Mesothelial cell of epicardium (in vitro differentiated cells): ENCODE results near the gene CDH3. TPM values are rescaled to one million over a fixed set of nuclear protein-coding genes. Genes with fewer than 3 reads are reported as not detected.
"Not testable (repeated sequence)": the region's sequence is repeated elsewhere in the genome, so short reads cannot be mapped to it uniquely, and the experiment has no call there.

Source experiments
- DNase-seq, 2 experiments: peaks; one replicate each; pipeline ENCODE4 v3.0.0; 2021; ENCODE audit warnings: low spot score in 2 of 2; ENCODE audit not compliant: unreplicated experiment in 2 of 2
- H3K27ac Mint-ChIP-seq: 2 replicates; pipeline ENCODE4 v1.8.0; 2021; ENCODE audit warnings: mixed read lengths
- H3K27me3 Mint-ChIP-seq: 2 replicates; pipeline ENCODE4 v1.8.0; 2021; ENCODE audit warnings: low read depth, mixed read lengths
- H3K36me3 Mint-ChIP-seq: 2 replicates; pipeline ENCODE4 v1.8.0; 2021; ENCODE audit warnings: mixed read lengths
- H3K4me1 Mint-ChIP-seq: 2 replicates; pipeline ENCODE4 v1.8.0; 2021; ENCODE audit warnings: mixed read lengths
- H3K4me3 Mint-ChIP-seq: 2 replicates; pipeline ENCODE4 v1.8.0; 2021; ENCODE audit warnings: mild to moderate bottlenecking, moderate library complexity, mixed read lengths
- H3K9me3 Mint-ChIP-seq: 2 replicates; pipeline ENCODE4 v1.8.0; 2021; ENCODE audit warnings: mixed read lengths
- total RNA-seq: library from RNA; stranded (reverse); gene quantifications from 3 replicates; pipeline ENCODE4 v1.2.1, GENCODE V29; 2021
- TF ChIP-seq, protein P1 (sequence below): fragments of 200-600 bp; sonication (generic); IDR thresholded peaks from one replicate; pipeline ENCODE4 v1.5.0; 2021; ENCODE audit warnings: antibody characterized with exemption; ENCODE audit not compliant: unreplicated experiment

Gene CDH3
- total RNA-seq, 1 donor from 2014 or later = 179 TPM

DNA sequence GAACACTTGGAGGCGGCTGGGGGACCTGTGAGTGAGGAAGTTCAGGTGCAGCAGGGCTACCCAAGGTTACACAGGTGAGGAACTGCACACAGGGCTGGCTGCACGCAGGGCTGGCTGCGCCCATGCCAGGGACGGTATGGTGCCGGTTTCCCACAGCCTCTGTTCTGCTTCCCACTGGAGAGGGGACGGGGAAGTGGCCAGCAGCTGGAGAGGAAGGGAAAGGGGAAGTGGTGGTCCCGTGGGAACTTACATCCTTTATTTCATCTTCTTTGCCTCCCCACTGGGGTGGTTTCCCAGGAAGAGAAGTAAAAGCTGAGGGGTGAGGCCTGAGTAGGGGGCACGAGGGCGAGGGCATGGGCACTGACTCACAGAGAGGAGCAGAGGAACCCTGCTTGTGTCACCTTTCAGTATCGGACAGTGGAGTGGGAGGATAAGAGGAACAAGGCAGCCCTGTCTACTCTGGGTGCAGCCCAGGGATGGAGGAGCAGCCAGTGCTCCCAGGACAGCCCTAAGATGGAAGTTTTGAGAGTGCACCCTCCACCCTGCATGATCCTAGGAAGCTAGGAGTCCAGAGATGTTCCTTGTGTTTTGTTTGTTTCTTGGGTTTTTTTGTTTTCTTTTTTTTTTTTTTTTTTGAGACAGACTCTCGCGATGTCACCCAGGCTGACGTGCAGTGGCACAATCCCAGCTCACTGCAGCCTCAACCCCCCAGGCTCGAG, 66.5 kb downstream of the CDH3 start:
- Mint-ChIP-seq H3K36me3 (no peaks in the 10 kb centered on the region), H3K27me3 (no peaks in the 10 kb centered on the region), H3K27ac (no peak overlapping the region), H3K9me3 (no peaks in the 10 kb centered on the region), H3K4me3 (no peak overlapping the region), H3K4me1 (peaks cover 5% of the 10 kb centered on the region)
- TF ChIP-seq, protein P1, sequence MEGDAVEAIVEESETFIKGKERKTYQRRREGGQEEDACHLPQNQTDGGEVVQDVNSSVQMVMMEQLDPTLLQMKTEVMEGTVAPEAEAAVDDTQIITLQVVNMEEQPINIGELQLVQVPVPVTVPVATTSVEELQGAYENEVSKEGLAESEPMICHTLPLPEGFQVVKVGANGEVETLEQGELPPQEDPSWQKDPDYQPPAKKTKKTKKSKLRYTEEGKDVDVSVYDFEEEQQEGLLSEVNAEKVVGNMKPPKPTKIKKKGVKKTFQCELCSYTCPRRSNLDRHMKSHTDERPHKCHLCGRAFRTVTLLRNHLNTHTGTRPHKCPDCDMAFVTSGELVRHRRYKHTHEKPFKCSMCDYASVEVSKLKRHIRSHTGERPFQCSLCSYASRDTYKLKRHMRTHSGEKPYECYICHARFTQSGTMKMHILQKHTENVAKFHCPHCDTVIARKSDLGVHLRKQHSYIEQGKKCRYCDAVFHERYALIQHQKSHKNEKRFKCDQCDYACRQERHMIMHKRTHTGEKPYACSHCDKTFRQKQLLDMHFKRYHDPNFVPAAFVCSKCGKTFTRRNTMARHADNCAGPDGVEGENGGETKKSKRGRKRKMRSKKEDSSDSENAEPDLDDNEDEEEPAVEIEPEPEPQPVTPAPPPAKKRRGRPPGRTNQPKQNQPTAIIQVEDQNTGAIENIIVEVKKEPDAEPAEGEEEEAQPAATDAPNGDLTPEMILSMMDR = no peak
- DNase-seq = no peak

- H3K36me3 Mint-ChIP-seq = no peaks in the 10 kb centered on the region
- H3K27me3 Mint-ChIP-seq = no peaks in the 10 kb centered on the region
- no peaks in the 10 kb centered on the region for H3K9me3 Mint-ChIP-seq
- H3K4me3 Mint-ChIP-seq = no peak overlapping the region
- TF ChIP-seq, protein P1 = no peak
- H3K4me1 Mint-ChIP-seq = no peaks in the 10 kb centered on the region
- DNase-seq = no peak
- no peak overlapping the region for H3K27ac Mint-ChIP-seq
Observed at GRCh38 chr16:68713361-68713760, 68.3 kb downstream of the CDH3 start.

GRCh38 chr16:68715471-68715870, 70.4 kb downstream of the CDH3 start:
- Mint-ChIP-seq H3K4me3 (no peak overlapping the region), H3K27ac (no peak overlapping the region), H3K36me3 (peaks cover 2% of the 10 kb centered on the region), H3K27me3 (no peaks in the 10 kb centered on the region), H3K4me1 (no peaks in the 10 kb centered on the region), H3K9me3 (no peaks in the 10 kb centered on the region)
- TF ChIP-seq, protein P1 = no peak
- DNase-seq = no peak

- not testable (repeated sequence) for H3K27me3 Mint-ChIP-seq, H3K27ac Mint-ChIP-seq, H3K9me3 Mint-ChIP-seq, DNase-seq, H3K36me3 Mint-ChIP-seq, H3K4me3 Mint-ChIP-seq, H3K4me1 Mint-ChIP-seq
Observed at GRCh38 chr16:68716516-68716915, 71.4 kb downstream of the CDH3 start.

- H3K36me3 Mint-ChIP-seq = peaks cover 2% of the 10 kb centered on the region
- TF ChIP-seq, protein P1 = no peak
- no peak overlapping the region for H3K27ac Mint-ChIP-seq
- no peaks in the 10 kb centered on the region for H3K9me3 Mint-ChIP-seq
- DNase-seq = no peak
- no peaks in the 10 kb centered on the region for H3K27me3 Mint-ChIP-seq
- H3K4me1 Mint-ChIP-seq = no peaks in the 10 kb centered on the region
- no peak overlapping the region for H3K4me3 Mint-ChIP-seq
Observed at GRCh38 chr16:68717684-68718083, 72.6 kb downstream of the CDH3 start.

DNA sequence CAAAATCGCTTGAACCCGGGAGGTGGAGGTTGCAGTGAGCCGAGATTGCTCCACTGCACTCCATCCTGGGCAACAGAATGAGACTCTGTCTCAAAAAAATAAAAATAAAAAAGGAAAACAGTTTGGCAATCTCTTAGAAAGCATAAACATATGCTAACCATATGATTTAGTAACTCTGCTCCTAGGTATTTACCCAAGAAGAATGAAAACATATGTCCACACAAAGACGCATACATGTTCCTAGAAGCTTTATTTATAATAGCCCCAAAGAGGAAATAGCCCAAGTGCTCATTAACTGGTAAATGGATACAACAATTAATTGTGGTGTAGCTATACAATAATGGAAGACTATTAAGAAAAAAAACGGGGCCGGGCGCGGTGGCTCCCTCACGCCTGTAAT, 73.5 kb downstream of the CDH3 start:
- Mint-ChIP-seq H3K27ac (no peak overlapping the region), H3K4me3 (no peak overlapping the region), H3K27me3 (no peaks in the 10 kb centered on the region), H3K4me1 (no peaks in the 10 kb centered on the region), H3K9me3 (no peaks in the 10 kb centered on the region), H3K36me3 (peaks cover 2% of the 10 kb centered on the region)
- TF ChIP-seq, protein P1 = no peak
- no peak for DNase-seq
